HCT116 (cell line): ENCODE data around the gene MCM8. TPM values are rescaled to one million over a fixed set of nuclear protein-coding genes. Genes with fewer than 3 reads are reported as not detected.

Source experiments
- ATAC-seq: fragments of 200-7000 bp; cut with Tn5 transposase; 2 replicates; pipeline ENCODE4 v1.9.1; 2020; ENCODE audit warnings: mild to moderate bottlenecking, moderate library complexity
- BruUV-seq: library from RNA; stranded (reverse); fragments of 400-500 nt; replicated peaks from 2 replicates; lab custom pipeline; 2021; lab: Mats Ljungman, UMichigan
- CTCF ChIA-PET: fragments of 300-600 bp; sonication (Branson Sonifier 250); formaldehyde crosslinking; loops from one replicate; lab custom pipeline; 2021; ENCODE audit warnings: antibody characterized with exemption; lab: Charles Lee
- POLR2A ChIA-PET: fragments of 300-600, 350-600 bp; sonication (Branson Sonifier 250); formaldehyde crosslinking; loops from one replicate; lab custom pipeline; 2021; ENCODE audit warnings: antibody characterized with exemption; lab: Charles Lee
- RAD21 ChIA-PET, 2 experiments: fragments of 300-600 bp; sonication (Branson Sonifier 250); formaldehyde crosslinking; loops; one replicate each; lab custom pipeline; 2023; ENCODE audit warnings: low total read pairs in 2 of 2; ENCODE audit not compliant: uncharacterized antibody in 2 of 2, unreplicated experiment in 2 of 2, low non-redundant PET in 1 of 2; lab: Charles Lee
- DNase-seq: peaks from one replicate; pipeline ENCODE4 v3.0.0-alpha.2; 2010; ENCODE audit warnings: low read depth, low spot score
- H2AFZ ChIP-seq: fragments of 200-600 bp; shearing (Covaris generic), sonication (generic); 2 replicates; pipeline ENCODE4 v1.6.1; 2017; ENCODE audit warnings: low read depth, mixed run types, mixed read lengths, antibody characterized with exemption, low read length; ENCODE audit not compliant: poor library complexity, severe bottlenecking
- H3K27ac ChIP-seq: 2 replicates; pipeline ENCODE4 v1.5.1; 2012; ENCODE audit warnings: low read depth, low read length
- H3K27me3 ChIP-seq: fragments of 200-600 bp; sonication (generic); 2 replicates; pipeline ENCODE4 v1.6.1; 2016; ENCODE audit warnings: mixed run types, low read length, mixed read lengths; ENCODE audit not compliant: insufficient read depth
- H3K36me3 ChIP-seq, 2 experiments: fragments of 200-500 bp in 1 of 2; fragments of 200-600 bp in 1 of 2; sonication (Bioruptor generic) in 1 of 2; sonication (generic) in 1 of 2; 2 replicates each; pipeline versions ENCODE4 v1.5.1 to v1.6.1; 2014 to 2016; ENCODE audit warnings: low read length in 2 of 2, inconsistent platforms in 1 of 2, mixed read lengths in 1 of 2, mixed run types in 1 of 2; ENCODE audit not compliant: insufficient read depth in 2 of 2, control insufficient read depth in 1 of 2
- H3K4me1 ChIP-seq, 2 experiments: fragments of 200-600 bp in 1 of 2; sonication (generic) in 1 of 2; 2 replicates each; pipeline versions ENCODE4 v1.5.1 to v1.6.1; 2012 to 2017; ENCODE audit warnings: low read length in 2 of 2, inconsistent platforms in 1 of 2, mild to moderate bottlenecking in 1 of 2, mixed read lengths in 1 of 2, mixed run types in 1 of 2, moderate library complexity in 1 of 2; ENCODE audit not compliant: insufficient read depth in 2 of 2, control insufficient read depth in 1 of 2
- H3K4me2 ChIP-seq: fragments of 200-600 bp; sonication (generic); 2 replicates; pipeline ENCODE4 v1.6.1; 2017; ENCODE audit warnings: mixed run types, low read length, mixed read lengths
- H3K4me3 ChIP-seq, 2 experiments: fragments of 200-600 bp in 1 of 2; sonication (generic) in 1 of 2; replicated peaks in 1 of 2; 2 replicates each; pipeline ENCODE4 v1.5.1; 2011 to 2016; ENCODE audit warnings: low read length in 2 of 2, control low read depth in 1 of 2, low read depth in 1 of 2, mild to moderate bottlenecking in 1 of 2, mixed read lengths in 1 of 2, mixed run types in 1 of 2
- H3K79me2 ChIP-seq: fragments of 200-600 bp; sonication (generic); 2 replicates; pipeline ENCODE4 v1.6.1; 2017; ENCODE audit warnings: mild to moderate bottlenecking, mixed run types, low read length, moderate library complexity, mixed read lengths; ENCODE audit not compliant: insufficient read depth
- H3K9ac ChIP-seq: fragments of 200-600 bp; sonication (generic); 2 replicates; pipeline ENCODE4 v1.6.1; 2016; ENCODE audit warnings: low read length, mixed read lengths
- H3K9me2 ChIP-seq: fragments of 200-600 bp; sonication (generic), shearing (Covaris generic); 2 replicates; pipeline ENCODE4 v1.6.1; 2017; ENCODE audit warnings: mixed run types, mild to moderate bottlenecking, moderate library complexity; ENCODE audit not compliant: insufficient read depth
- H3K9me3 ChIP-seq, 2 experiments: fragments of 200-500 bp in 1 of 2; fragments of 200-600 bp in 1 of 2; sonication (Bioruptor generic) in 1 of 2; sonication (generic) in 1 of 2; 2 replicates each; pipeline ENCODE4 v1.6.1; 2014 to 2017; ENCODE audit warnings: low read length in 2 of 2, mixed read lengths in 2 of 2, inconsistent platforms in 1 of 2, low read depth in 1 of 2, mild to moderate bottlenecking in 1 of 2, mixed run types in 1 of 2, moderate library complexity in 1 of 2; ENCODE audit not compliant: control insufficient read depth in 1 of 2, insufficient read depth in 1 of 2
- H4K20me1 ChIP-seq: fragments of 200-600 bp; sonication (generic), shearing (Covaris generic); 2 replicates; pipeline ENCODE4 v1.6.1; 2017; ENCODE audit warnings: mixed run types, mild to moderate bottlenecking, moderate library complexity; ENCODE audit not compliant: insufficient read depth
- CBX3 ChIP-seq: IDR thresholded peaks from 2 replicates; pipeline ENCODE4 v1.6.1; 2012; ENCODE audit warnings: low read depth
- CEBPB ChIP-seq: IDR thresholded peaks from 2 replicates; pipeline ENCODE4 v1.6.1; 2012; ENCODE audit warnings: low read depth
- CTCF ChIP-seq, 3 experiments: fragments of 200-600 bp in 1 of 3; sonication (generic) in 1 of 3; IDR thresholded peaks in 2 of 3; conservative IDR thresholded peaks in 1 of 3; 2 replicates each; pipeline ENCODE4 v1.5.1; 2012 to 2017; ENCODE audit warnings: low read depth in 2 of 3, low read length in 2 of 3, antibody characterized with exemption in 1 of 3, borderline replicate concordance in 1 of 3, control low read depth in 1 of 3, mild to moderate bottlenecking in 1 of 3, mixed read lengths in 1 of 3, mixed run types in 1 of 3, moderate library complexity in 1 of 3; ENCODE audit not compliant: insufficient read depth in 1 of 3
- EGR1 ChIP-seq: IDR thresholded peaks from 2 replicates; pipeline ENCODE4 v1.6.1; 2012; ENCODE audit warnings: low read depth
- ELF1 ChIP-seq: IDR thresholded peaks from 2 replicates; pipeline ENCODE4 v1.6.1; 2012; ENCODE audit warnings: low read depth, borderline replicate concordance
- EZH2 ChIP-seq: fragments of 200-600 bp; sonication (generic); IDR thresholded peaks from 2 replicates; pipeline ENCODE4 v1.6.1; 2017; ENCODE audit warnings: antibody characterized with exemption, mixed run types
- FOSL1 ChIP-seq: IDR thresholded peaks from 2 replicates; pipeline ENCODE4 v1.6.1; 2012; ENCODE audit warnings: low read depth
- JUND ChIP-seq: IDR thresholded peaks from 2 replicates; pipeline ENCODE4 v1.6.1; 2012
- MAX ChIP-seq: IDR thresholded peaks from 2 replicates; pipeline ENCODE4 v1.6.1; 2012
- POLR2AphosphoS5 ChIP-seq: IDR thresholded peaks from 2 replicates; pipeline ENCODE4 v1.6.1; 2011; ENCODE audit warnings: mild to moderate bottlenecking, low read depth, low read length, moderate library complexity
- RAD21 ChIP-seq: IDR thresholded peaks from 2 replicates; pipeline ENCODE4 v1.6.1; 2012; ENCODE audit warnings: low read depth, mild to moderate bottlenecking
- SP1 ChIP-seq: IDR thresholded peaks from 2 replicates; pipeline ENCODE4 v1.6.1; 2012; ENCODE audit warnings: low read depth
- SRF ChIP-seq: IDR thresholded peaks from 2 replicates; pipeline ENCODE4 v1.6.1; 2012; ENCODE audit warnings: low read depth
- YY1 ChIP-seq: IDR thresholded peaks from 2 replicates; pipeline ENCODE4 v1.6.1; 2011; ENCODE audit warnings: low read length, low read depth, moderate library complexity, mild to moderate bottlenecking; ENCODE audit not compliant: insufficient replicate concordance; ENCODE audit errors: extremely low read depth
- ZBTB33 ChIP-seq: IDR thresholded peaks from 2 replicates; pipeline ENCODE4 v1.6.1; 2011; ENCODE audit warnings: mild to moderate bottlenecking, low read length, moderate library complexity; ENCODE audit not compliant: insufficient replicate concordance; ENCODE audit errors: extremely low read depth
- ZNF274 ChIP-seq: fragments of 200-500 bp; sonication (Bioruptor generic); IDR thresholded peaks from 2 replicates; pipeline ENCODE4 v1.6.1; 2014; ENCODE audit warnings: mild to moderate bottlenecking, low read depth, low read length, inconsistent platforms
- intact Hi-C: fragments of 100-400 bp; cut with micrococcal nuclease; formaldehyde crosslinking; loops from 2 replicates; pipeline ENCODE4 v1.10.0; 2022
- total RNA-seq: library from RNA; stranded (reverse); gene quantifications from one replicate; pipeline ENCODE4 v1.2.1, GENCODE V29; 2021; ENCODE audit not compliant: unreplicated experiment

MCM8 gene
- total RNA-seq, 1 experiment from 2014 or later, result 21.9 TPM

- Histone ChIP-seq H3K9me3 (peaks cover 0 to 8% of the 10 kb centered on the region in 2 experiments; a peak in 1 of 4 replicates), H3K4me3 (no peak overlapping the region), H3K27me3 (no peaks in the 10 kb centered on the region), H4K20me1 (peaks cover 4% of the 10 kb centered on the region; the same call in 1 of the 2 replicates), H3K27ac (no peak overlapping the region), H3K9ac (no peak overlapping the region), H3K4me2 (no peak overlapping the region), H2AFZ (no peak overlapping the region), H3K9me2 (no peaks in the 10 kb centered on the region), H3K36me3 (peaks cover 23 to 34% of the 10 kb centered on the region in 2 experiments), H3K79me2 (peaks cover 76% of the 10 kb centered on the region), H3K4me1 (no peaks in the 10 kb centered on the region)
- ATAC-seq (no peak), DNase-seq (no peak)
- no peak for TF ChIP-seq MAX
- no peak for TF ChIP-seq ELF1
- no peak for TF ChIP-seq EZH2
- no peak for TF ChIP-seq FOSL1
- no peak for TF ChIP-seq SRF
- no peak for TF ChIP-seq EGR1
- no peak for TF ChIP-seq JUND
- no peak for TF ChIP-seq RAD21
- no peak for TF ChIP-seq CBX3
- TF ChIP-seq CTCF (IDR thresholded peaks at IDR 0.05 in 2 of 3, conservative IDR thresholded peaks at IDR 0.05 in 1 of 3; ENCODE audit: borderline replicate concordance in 1 of 3, insufficient read depth in 1 of 3, low read depth in 2 of 3, low read length in 2 of 3), result no peak
- no peak for TF ChIP-seq POLR2AphosphoS5
- no peak for TF ChIP-seq YY1
- TF ChIP-seq SP1, result no peak
- no peak for TF ChIP-seq CEBPB
- no peak for TF ChIP-seq ZNF274
- no peak for TF ChIP-seq ZBTB33
- CTCF ChIA-PET, result no interaction called here
- POLR2A ChIA-PET, result no interaction called here
- no TSS peak for BruUV-seq
- intact Hi-C loops, result no loop called here
- RAD21 ChIA-PET, result no interaction called here
Observed at GRCh38 chr20:6024768-6025167, 74.3 kb downstream of the MCM8 start.
